ENCODE measurements around the gene RPLP2.

Gene RPLP2

DNA sequence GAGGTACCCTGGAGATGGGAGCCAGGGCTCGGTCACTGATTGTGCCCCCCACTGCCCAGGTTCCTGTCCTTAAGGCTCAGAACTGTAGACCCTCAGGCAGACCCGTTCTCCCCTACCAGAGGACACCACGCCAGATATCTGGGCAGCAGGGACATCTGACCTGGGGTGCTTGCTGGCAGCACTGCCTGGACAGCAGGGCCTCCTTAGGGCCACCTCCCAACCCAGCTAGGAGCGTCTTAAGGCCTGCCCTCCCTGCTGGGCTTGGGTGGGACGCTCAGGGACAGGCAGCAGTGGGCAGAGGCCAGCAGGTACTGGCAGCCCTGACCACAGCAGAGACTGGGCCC, 29.5 kb downstream of the RPLP2 start:
- no peak for DNase-seq

- no peak for DNase-seq
Observed at GRCh38 chr11:839875-840617, 30.3 kb downstream of the RPLP2 start.

- DNase-seq = no peak
Observed at GRCh38 chr11:841981-842369, 32.2 kb downstream of the RPLP2 start.

GRCh38 chr11:842370-843002, 32.7 kb downstream of the RPLP2 start, which contains the start of the genes POLR2L and TSPAN4:
Gene POLR2L (minus strand): TSS chr11:842529. CDS start chr11:842508, 21 bp downstream.
Gene TSPAN4 (plus strand): TSS chr11:842852. CDS start chr11:850305, 7,453 bp downstream.
- no peak for DNase-seq

DNA sequence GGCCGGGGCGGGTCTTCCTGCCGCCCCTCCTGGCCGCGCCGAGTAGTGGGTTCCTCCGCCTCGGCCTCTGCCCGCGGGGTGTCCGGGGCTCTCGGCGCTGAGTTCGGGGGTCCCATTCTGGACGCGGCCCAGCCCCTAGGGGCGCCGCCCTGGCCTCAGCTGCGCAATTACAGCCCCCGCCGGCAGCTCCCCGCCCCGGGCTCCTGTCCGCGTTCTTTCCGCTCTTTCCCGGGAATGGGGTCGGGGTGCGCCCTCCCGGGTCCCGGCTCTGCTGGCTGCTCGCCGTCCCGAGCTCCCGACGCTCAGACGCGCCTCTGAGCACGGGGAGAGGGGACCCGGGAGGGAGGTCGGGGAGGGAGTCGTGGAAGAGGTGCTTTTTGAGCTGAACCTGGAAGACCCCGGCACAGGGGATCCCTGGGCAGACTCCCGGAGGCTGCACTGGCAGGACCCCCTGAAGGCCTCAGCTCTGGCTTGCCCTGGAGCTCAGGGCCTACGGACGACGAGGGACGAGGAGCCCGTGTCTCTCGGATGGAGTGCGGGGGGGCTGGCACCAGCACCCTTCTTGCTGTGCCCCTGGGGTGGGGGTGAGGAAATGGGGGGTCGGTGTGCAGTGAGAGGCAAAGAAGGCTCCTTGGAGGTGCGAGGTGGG, 33.4 kb downstream of the RPLP2 start:
- no peak for DNase-seq

GRCh38 chr11:843818-844692, 34.3 kb downstream of the RPLP2 start:
- no peak for DNase-seq

GRCh38 chr11:844693-845644, 35.2 kb downstream of the RPLP2 start:
- DNase-seq = no peak

DNA sequence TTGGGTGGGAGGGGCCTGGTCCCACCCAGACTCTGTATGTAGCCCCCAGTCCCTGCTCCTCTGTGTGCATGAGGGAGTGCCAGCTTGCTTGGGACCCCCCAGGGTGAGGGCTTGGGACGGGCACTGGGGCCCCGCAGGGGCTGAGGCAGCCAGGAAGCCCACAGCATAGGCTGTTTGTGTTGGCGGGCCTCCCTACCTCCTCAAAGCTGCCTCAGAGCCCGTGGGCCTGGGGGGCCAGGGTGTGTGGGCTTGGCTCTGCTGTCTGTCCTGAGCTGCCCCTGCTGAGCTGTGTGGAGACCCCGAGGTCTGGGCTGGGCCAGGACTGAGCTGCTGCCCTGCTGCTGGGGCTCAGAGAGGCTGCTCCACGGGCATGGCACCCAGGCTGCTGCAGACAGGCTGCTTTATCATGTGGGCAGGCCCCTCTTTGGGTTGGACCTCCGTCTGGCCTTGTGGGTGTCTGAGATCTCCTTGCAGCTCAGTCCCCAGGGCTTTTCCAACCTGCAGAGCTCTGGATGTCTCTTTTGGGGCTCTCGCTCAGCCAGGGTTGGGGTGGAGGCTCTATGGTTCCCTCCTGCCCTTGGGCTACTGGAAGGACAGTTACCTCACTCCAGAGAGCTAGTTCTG, 36.2 kb downstream of the RPLP2 start:
- no peak for DNase-seq

DNA sequence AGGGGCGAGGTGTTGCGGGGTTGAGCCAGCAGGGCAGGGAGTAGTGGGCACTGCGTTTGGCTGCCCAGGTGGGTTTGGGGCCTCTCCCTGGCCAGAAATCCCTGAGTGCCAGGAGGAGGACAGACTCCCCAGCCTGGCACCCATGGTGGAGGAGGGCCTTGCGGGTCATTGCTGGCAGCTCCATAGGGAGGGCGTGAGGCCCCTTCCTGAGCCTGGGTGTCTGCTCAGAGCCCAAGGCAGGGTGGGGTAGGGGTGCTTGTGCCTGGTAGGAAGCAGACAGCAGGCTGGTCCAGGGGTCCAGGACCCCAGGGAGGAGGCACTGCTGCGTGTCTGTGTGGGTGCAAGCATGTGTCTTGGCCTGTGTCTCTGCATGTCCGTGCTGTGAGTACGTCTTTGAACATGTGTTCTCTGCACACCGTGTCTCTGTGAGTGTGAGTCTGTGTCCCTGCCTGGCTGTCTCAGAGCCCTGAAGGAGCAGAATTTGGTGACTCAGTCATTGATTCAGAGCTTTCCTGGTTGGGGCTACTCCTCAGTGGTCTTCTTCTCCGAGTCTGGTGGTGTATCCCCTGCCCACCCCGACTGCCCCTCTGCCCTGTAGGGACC, 36.8 kb downstream of the RPLP2 start:
- DNase-seq = no peak

- no peak for DNase-seq
Observed at GRCh38 chr11:847876-848275, 38.1 kb downstream of the RPLP2 start.

- DNase-seq = no peak
Observed at GRCh38 chr11:848380-848931, 38.7 kb downstream of the RPLP2 start.

DNA sequence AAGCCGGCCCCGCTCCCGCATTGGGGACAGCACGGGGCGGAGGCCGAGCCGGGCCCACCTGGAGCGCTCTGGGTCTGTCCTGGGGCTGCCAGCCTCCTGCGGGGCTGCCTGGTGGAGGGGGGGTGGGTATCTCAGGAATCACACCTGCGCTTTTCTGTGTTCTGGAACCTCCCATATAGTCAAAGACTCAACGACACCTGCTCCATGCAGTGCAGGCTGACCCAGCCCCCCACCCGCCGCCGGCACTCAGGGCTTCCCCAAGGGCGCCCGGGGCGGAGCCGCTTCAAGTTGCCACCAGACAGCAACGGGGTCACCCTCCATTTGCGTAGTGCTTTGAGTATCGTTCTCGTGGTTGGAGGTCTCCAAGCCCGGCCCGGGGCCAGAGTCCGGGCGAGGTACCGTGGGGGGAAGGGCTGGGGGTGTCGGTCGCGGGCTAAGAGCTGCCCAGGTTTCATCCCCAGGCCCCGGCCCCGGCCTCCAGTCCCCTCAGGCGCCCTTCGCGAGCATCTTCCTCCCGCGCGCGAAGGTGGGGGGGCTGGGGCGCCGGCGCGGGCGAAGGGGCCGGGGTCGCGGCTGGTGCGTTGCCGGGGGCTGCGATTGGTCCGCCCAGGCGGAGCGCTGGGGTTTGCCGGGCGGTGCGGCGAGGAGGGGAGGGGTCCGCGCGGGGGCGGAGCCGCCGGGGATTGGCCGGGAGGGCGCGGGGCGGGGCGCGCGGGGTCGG, 39.5 kb downstream of the RPLP2 start:
- no peak for DNase-seq

DNA sequence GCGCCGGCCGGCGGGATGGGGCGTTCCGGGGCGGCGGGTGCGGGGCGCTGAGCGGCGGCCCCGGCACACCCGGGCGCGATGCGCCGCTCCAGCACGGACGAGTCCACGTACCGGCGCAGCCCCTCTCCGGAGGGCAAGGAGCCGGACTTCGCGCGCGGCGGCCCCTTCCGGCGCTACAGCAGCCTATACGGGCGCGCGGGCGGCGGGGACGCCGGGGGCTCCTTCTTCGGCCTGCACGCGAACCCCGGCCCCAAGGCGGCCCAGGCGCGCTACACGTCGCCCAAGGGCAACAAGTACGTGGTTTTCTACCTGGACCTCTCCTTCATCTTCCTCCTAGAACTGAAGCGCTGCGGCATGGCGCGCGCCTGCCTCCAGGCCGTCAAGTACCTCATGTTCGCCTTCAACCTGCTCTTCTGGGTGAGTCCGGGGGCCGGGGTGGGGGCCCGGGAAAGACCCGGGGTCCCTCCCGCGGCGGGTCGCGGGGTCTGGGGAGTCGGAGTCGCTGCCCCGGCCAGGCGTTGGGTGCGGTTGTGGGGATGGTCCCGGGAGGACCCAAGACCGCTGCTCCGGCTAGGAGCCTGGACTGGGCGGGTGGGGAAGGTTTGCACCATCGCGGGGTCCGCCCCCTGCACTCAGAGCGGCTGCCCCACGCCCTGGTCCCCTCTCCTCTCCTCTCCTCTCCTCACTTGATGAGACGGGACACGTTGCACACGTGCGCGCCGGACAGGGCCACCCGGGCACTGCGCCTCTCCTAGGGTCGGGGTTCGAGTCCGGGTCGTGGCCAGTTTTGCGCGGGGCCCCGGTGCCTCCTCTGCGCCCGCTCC, 40.4 kb downstream of the RPLP2 start:
- DNase-seq = no peak

DNA sequence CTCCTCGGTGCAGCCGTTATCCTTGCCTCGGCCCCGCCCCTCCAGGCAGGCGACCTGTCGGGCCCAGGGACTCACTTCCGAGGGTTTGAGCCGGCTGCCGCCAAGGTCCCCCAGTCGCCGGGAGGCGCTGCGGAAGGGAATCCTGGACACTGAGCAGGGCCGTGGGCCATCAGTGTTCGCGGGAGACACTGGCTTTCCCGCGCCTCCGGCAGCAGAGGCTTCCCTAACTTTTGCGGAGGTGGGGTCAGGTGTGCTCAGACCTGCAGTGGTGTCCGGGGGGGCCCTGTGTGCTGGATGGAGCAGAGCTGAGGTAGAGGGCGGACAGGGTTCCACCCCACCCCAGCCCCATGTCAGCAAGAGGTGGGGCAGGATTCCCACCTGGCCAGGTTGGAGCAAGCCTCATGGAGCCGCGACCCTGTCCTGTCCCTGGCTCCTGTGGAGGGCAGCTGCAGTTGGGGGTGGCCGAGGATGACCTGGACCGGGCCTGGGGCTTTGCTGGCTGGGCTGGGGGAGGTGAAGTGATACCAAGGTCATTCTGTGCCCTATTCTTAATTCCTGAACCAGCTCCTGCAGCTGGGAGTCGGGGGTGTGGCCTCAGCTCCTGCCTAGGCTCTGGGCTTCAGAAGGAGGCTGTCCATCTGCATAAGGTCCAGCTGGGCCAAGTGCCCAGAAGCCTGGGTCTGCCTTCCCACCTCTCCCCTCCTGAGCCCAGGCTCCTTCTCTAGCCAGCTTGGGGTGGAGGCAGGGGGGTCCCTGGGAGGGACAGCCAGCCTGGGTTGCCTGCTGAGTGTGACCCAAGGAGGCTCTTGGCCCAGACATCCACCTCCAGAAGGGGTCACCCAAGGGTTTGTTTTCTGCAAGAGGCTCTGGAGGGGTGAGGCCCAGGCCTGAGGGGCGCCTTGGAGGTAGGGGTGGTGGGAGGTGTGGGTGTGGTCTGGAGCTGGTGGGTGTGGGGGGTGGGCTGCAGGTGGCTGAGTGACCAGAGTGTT, 41.3 kb downstream of the RPLP2 start:
- no peak for DNase-seq

DNA sequence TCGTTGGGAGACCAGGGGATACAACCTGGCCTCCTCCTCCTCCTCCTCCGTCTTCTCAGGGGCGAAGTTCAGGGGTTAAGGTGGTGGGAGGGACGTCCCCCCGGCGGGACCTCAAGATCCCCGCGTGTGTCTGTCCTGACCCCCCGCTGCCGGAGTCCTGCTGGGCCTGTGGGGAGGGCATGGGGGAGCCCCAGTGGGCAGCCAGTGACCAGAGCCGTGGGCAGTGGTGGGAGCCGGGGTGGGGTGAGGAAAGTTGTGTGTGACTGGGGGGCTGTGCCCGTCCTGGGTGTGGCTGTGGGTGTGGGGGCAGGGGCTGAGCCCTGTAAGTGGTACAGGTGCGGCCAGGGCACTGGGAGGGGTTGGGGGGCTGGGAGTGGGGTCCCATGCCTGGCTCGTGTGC, 43.0 kb downstream of the RPLP2 start:
- DNase-seq = no peak

DNA sequence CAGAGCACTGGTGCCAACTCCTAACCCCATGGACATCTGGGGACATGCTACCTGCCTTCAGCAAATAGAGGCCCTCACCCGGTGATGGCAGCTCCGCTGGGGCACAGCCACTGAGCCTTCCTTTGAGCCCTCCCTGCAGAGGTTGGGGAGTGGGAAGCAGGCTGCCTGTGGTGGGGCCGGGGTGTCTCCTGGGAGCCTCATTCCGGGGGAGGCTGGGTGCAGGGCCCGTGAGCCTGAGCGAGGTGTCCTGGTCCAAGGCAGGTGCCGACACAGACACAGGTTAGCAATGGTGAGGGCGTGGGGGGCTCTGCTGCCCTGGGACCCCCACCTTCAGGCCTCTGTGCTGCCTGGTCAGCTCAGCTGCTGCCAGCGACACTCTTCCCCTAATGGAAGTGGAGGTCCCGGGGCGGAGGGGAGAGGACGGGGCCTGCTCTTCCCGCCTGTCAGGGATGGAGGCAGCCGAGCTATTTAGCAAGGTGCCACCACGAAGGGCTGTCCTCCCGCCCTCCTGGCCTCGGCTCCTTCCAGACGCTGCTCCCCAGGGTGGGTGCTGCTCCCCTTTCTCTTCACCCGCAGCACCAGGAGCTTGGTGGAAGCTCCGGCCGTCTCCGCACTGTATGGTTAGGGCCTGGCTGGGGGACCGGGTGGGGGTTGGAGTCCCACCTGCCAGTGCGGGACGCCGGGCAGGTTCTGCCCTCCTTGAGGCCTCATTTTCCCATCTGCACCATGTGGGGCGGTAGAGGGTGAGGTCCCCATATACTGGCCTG, 44.1 kb downstream of the RPLP2 start:
- DNase-seq = no peak

All from NCI-H1417 treated with DMSO at 0.1 percent for 48 hours (cell line).